ENCODE results near the gene FBXO45.
A peak's percentile ranks its signal among the peaks of the same experiment; 100 is the strongest.
"Not testable (repeated sequence)": the region's sequence is repeated elsewhere in the genome, so short reads cannot be mapped to it uniquely, and the experiment has no call there.

Gene FBXO45

DNA sequence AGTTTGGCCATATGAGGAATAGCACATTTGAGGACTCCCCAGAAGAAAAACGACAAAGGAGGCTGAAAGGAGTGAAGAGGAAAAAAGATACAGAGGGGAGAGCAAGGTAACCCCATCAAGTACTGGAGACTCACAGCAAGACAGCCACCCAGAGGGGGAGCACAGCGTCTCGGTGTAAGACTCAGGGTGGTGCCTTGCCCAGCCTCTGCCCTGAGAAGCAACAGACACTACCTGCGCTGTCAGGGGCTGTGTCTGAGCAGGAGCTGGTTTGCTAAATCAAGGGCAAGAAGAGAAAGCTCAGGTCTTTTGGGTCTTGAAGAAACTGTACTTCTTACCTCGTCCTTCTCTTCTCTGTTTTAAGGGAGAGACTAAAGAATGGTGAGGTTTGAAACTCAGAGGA, 27.9 kb downstream of the FBXO45 start:
- Mint-ChIP-seq H3K4me3 (no peak overlapping the region), H3K36me3 (no peaks in the 10 kb centered on the region), H3K4me1 (peaks cover 7% of the 10 kb centered on the region), H3K9me3 (no peaks in the 10 kb centered on the region), H3K27ac (no peak overlapping the region)
- ATAC-seq (no peak), DNase-seq (ENCODE audit: low spot score in 2 of 2) (no peak)

DNA sequence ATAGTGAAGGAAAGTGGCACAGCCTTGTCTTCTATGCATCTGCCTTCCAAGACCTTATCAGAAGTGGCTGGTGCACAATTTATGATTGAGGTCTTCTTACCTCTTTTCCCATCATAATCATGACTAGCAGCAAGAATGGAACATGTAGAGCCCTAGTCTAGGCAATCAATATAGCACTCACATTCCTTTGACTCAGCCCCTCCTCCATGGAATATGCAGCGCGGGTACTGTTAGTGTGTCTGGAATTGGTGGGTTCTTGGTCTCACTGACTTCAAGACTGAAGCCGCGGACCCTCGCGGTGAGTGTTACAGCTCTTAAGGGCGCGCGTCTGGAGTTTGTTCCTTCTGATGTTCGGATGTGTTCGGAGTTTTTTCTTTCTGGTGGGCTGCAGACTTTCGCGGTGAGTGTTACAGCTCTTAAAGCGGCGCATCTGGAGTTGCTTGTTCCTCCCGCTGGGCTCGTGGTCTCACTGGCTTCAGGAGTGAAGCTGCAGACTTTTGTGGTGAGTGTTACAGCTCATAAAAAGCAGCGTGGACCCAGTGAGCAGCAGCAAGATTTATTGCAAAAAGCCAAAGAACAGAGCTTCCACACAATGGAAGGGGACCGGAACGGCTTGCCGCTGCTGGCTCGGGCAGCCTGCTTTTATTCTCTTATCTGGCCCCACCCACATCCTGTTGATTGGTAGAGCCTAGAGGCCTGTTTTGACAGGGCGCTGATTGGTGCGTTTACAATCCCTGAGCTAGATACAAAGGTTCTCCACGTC, 29.7 kb downstream of the FBXO45 start:
- DNase-seq (ENCODE audit: low spot score in 2 of 2); ATAC-seq; H3K4me1 Mint-ChIP-seq; H3K36me3 Mint-ChIP-seq; H3K9me3 Mint-ChIP-seq: not testable (repeated sequence)
- Mint-ChIP-seq H3K4me3 (peak overlapping the region; percentile 71), H3K27ac (peak overlapping the region; percentile 8)

DNA sequence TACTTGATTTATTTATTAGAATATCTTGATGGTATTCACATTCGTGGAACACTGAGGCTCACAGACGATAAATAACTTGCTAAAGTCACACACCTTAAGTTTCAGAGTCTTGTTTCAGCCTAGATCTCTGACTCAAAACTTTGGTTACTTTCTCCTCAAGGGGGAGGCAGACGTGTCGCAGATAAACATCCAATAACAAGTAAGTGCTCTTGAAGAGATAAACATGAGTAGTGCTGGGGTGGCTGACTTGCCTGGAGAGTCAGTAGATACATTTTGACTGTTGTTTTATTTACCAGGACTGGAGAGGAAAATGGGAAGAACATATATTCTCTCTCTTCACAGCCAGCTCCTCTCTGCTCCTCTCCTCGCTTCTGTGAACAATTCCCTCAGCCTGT, 31.3 kb downstream of the FBXO45 start:
- DNase-seq (ENCODE audit: low spot score in 2 of 2) (no peak), ATAC-seq (peak; percentile 37)
- no peak overlapping the region for H3K27ac Mint-ChIP-seq
- peaks cover 7% of the 10 kb centered on the region for H3K4me1 Mint-ChIP-seq
- no peaks in the 10 kb centered on the region for H3K36me3 Mint-ChIP-seq
- H3K4me3 Mint-ChIP-seq, result no peak overlapping the region
- no peaks in the 10 kb centered on the region for H3K9me3 Mint-ChIP-seq

- Mint-ChIP-seq H3K9me3 (no peaks in the 10 kb centered on the region), H3K27ac (no peak overlapping the region), H3K36me3 (no peaks in the 10 kb centered on the region), H3K4me3 (no peak overlapping the region), H3K4me1 (peaks cover 7% of the 10 kb centered on the region)
- ATAC-seq (no peak), DNase-seq (ENCODE audit: low spot score in 2 of 2) (no peak)
These were observed 31.9 kb downstream of the FBXO45 start for GRCh38 chr3:196600359-196600758.

GRCh38 chr3:196602673-196603072, 34.2 kb downstream of the FBXO45 start:
- H3K4me3 Mint-ChIP-seq, result no peak overlapping the region
- H3K4me1 Mint-ChIP-seq, result peaks cover 7% of the 10 kb centered on the region
- no peaks in the 10 kb centered on the region for H3K9me3 Mint-ChIP-seq
- no peaks in the 10 kb centered on the region for H3K36me3 Mint-ChIP-seq
- no peak for ATAC-seq
- no peak for DNase-seq (ENCODE audit: low spot score in 2 of 2)
- no peak overlapping the region for H3K27ac Mint-ChIP-seq

DNA sequence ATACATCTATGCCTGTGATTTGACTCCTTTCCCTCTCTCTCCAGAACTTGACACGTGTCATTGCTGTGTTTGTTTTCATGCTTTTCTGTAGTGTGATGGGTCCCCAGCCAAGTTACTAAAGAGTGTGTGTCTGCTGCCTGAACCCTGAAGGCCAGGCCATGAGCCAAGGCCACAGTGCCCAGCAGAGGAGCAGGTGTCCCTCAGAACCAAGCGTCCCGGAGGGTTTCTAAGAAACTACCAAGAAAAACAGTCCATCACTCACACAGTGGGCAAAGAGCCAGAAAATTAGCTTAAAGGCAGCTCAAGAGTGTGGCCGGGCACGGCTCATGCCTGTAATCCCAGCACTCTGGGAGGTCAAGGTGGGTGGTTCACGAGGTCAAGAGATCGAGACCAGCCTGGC, 35.2 kb downstream of the FBXO45 start:
- Mint-ChIP-seq H3K36me3 (no peaks in the 10 kb centered on the region), H3K27ac (no peak overlapping the region), H3K4me1 (no peaks in the 10 kb centered on the region), H3K4me3 (no peak overlapping the region), H3K9me3 (no peaks in the 10 kb centered on the region)
- DNase-seq (ENCODE audit: low spot score in 2 of 2) (no peak), ATAC-seq (no peak)

DNA sequence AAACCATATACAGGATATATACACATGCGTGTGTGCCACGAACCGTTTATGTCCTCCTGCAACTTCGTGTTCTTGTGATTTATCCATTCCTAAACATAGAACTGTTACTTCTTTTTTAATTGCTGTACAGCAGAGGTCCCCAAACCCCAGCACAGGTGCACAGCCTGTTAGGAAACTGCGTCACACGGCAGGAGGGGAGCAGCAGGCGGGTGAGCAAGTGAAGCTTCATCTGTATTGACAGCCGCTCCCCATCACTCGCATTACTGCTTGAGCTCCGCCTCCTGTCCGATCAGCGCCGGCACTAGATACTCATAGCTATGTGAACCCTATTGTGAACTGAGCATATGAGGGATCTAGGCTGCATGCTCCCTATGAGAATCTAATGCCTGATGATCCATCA, 36.1 kb downstream of the FBXO45 start:
- H3K9me3 Mint-ChIP-seq, result no peaks in the 10 kb centered on the region
- no peak overlapping the region for H3K4me3 Mint-ChIP-seq
- ATAC-seq (no peak), DNase-seq (ENCODE audit: low spot score in 2 of 2) (no peak)
- no peak overlapping the region for H3K27ac Mint-ChIP-seq
- no peaks in the 10 kb centered on the region for H3K36me3 Mint-ChIP-seq
- peaks cover 6% of the 10 kb centered on the region for H3K4me1 Mint-ChIP-seq

- Mint-ChIP-seq H3K9me3 (no peaks in the 10 kb centered on the region), H3K36me3 (no peaks in the 10 kb centered on the region), H3K4me3 (no peak overlapping the region), H3K4me1 (peaks cover 28% of the 10 kb centered on the region), H3K27ac (no peak overlapping the region)
- DNase-seq (ENCODE audit: low spot score in 2 of 2), result no peak
- ATAC-seq, result no peak
These were observed 40.2 kb downstream of the FBXO45 start for GRCh38 chr3:196608693-196609092.

DNA sequence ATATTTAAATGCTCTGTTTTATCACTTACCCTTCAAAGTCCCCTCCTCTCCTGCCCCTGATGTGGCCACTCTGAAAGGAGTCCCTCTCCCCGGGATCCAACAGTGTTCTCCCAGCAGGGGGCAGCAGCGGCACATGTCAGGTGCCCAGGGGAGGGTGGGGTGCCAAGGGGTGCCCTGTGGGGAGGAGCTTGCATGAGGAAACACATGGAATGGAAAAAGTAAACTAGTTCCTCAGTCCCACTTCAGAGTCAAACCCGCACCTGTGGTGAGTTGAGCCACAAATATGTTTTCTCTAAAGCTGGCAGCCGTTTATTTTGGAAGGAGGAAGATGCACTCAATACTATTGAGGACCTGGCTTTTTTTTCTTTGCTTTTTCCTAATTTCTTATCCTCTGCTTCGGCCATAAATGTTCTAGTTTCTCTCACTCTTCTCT, 40.9 kb downstream of the FBXO45 start:
- ATAC-seq (peak; percentile 98), DNase-seq (ENCODE audit: low spot score in 2 of 2) (peak; percentile 95 to 96)
- Mint-ChIP-seq H3K4me3 (peak overlapping the region; percentile 41), H3K27ac (peak overlapping the region; percentile 53), H3K4me1 (peaks cover 28% of the 10 kb centered on the region), H3K36me3 (no peaks in the 10 kb centered on the region), H3K9me3 (no peaks in the 10 kb centered on the region)

DNA sequence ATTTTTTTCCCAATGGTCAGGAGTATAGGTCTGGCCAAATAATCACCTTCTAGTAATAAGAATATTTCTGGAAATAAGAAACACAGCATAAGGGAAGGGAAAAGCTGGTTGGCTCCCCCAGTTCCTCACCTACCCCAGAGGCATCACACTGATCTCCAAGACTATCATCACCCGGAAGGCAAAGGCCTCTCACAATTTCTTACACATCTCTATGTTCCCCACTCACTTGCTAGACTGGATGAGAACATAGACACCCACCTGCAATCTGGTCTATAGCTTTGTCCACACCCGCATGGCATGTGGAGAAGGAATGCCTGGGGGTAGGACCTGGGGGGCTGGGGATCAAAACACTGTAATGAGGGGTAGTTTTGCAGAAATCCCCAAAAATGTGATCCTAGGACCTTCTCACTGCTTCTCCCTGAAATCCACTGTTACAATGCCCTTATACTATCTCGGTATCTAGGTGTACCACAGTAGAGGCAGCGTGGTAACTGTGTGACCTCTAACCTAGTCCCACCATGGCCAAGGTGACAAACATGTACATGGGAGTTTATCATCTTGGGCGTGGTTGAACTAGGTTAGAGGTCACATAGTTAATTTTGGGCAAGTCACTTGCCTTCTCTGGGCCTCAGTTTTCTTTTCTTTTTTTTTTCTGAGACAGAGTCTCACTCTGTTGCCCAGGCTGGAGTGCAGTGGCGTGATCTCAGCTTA, 41.5 kb downstream of the FBXO45 start:
- Mint-ChIP-seq H3K4me1 (peaks cover 28% of the 10 kb centered on the region), H3K27ac (peak overlapping the region; percentile 53), H3K4me3 (peak overlapping the region; percentile 41), H3K36me3 (no peaks in the 10 kb centered on the region), H3K9me3 (no peaks in the 10 kb centered on the region)
- peak; percentile 59 for ATAC-seq
- DNase-seq (ENCODE audit: low spot score in 2 of 2), result no peak

GRCh38 chr3:196611761-196612483, 43.5 kb downstream of the FBXO45 start:
- DNase-seq (ENCODE audit: low spot score in 2 of 2) (no peak), ATAC-seq (no peak)
- peak overlapping the region; percentile 68 for H3K27ac Mint-ChIP-seq
- H3K4me1 Mint-ChIP-seq, result peaks cover 28% of the 10 kb centered on the region
- no peaks in the 10 kb centered on the region for H3K36me3 Mint-ChIP-seq
- H3K4me3 Mint-ChIP-seq, result peak overlapping the region; percentile 6
- no peaks in the 10 kb centered on the region for H3K9me3 Mint-ChIP-seq

- H3K4me1 Mint-ChIP-seq, result peaks cover 20% of the 10 kb centered on the region
- H3K36me3 Mint-ChIP-seq; ATAC-seq; DNase-seq (ENCODE audit: low spot score in 2 of 2); H3K9me3 Mint-ChIP-seq; H3K27ac Mint-ChIP-seq; H3K4me3 Mint-ChIP-seq: not testable (repeated sequence)
These were observed 46.8 kb downstream of the FBXO45 start for GRCh38 chr3:196615234-196615633.

- Mint-ChIP-seq H3K9me3 (no peaks in the 10 kb centered on the region), H3K36me3 (no peaks in the 10 kb centered on the region), H3K4me3 (no peak overlapping the region), H3K27ac (no peak overlapping the region), H3K4me1 (peaks cover 21% of the 10 kb centered on the region)
- ATAC-seq, result no peak
- DNase-seq (ENCODE audit: low spot score in 2 of 2), result no peak
These were observed 48.8 kb downstream of the FBXO45 start for GRCh38 chr3:196617256-196617655.

GRCh38 chr3:196619223-196619622, 50.8 kb downstream of the FBXO45 start:
- Mint-ChIP-seq H3K4me1 (peaks cover 18% of the 10 kb centered on the region), H3K27ac (no peak overlapping the region)

GRCh38 chr3:196619627-196620026, 51.2 kb downstream of the FBXO45 start:
- H3K9me3 Mint-ChIP-seq, result not testable (repeated sequence)

More at GRCh38 chr3:196619223-196619622, 50.8 kb downstream of the FBXO45 start:
- H3K9me3 Mint-ChIP-seq, result no peaks in the 10 kb centered on the region
- H3K4me3 Mint-ChIP-seq, result no peak overlapping the region
- H3K36me3 Mint-ChIP-seq, result no peaks in the 10 kb centered on the region
- no peak for DNase-seq (ENCODE audit: low spot score in 2 of 2)
- ATAC-seq, result no peak

More at GRCh38 chr3:196619627-196620026, 51.2 kb downstream of the FBXO45 start:
- DNase-seq (ENCODE audit: low spot score in 2 of 2); H3K36me3 Mint-ChIP-seq; ATAC-seq; H3K4me3 Mint-ChIP-seq: not testable (repeated sequence)
- Mint-ChIP-seq H3K4me1 (peaks cover 22% of the 10 kb centered on the region), H3K27ac (peak overlapping the region; percentile 74)

Data from stimulated activated effector memory CD8-positive, alpha-beta T cell treated with anti-CD3 and anti-CD28 coated beads, Interleukin-12 subunit alpha, Interleukin-12 subunit beta, amount 100 ng/mL, for 72 hours (primary cell).